Ishikawa (cell line): ENCODE results near the gene YWHAQ.

Source experiments
- CEBPB ChIP-seq: IDR thresholded peaks from 2 replicates; pipeline ENCODE4 v1.6.1; 2012
- EP300 ChIP-seq: IDR thresholded peaks from 2 replicates; pipeline ENCODE4 v1.6.1; 2012; ENCODE audit warnings: borderline replicate concordance
- TAF1 ChIP-seq: IDR thresholded peaks from 2 replicates; pipeline ENCODE4 v1.6.1; 2012; ENCODE audit warnings: low read depth, mild to moderate bottlenecking
- TF ChIP-seq, protein P1 (sequence below): IDR thresholded peaks from 2 replicates; pipeline ENCODE4 v1.6.1; 2012; ENCODE audit warnings: low read depth, mild to moderate bottlenecking
- TF ChIP-seq, protein P2 (sequence below): IDR thresholded peaks from 2 replicates; pipeline ENCODE4 v1.6.1; 2012

DNA sequence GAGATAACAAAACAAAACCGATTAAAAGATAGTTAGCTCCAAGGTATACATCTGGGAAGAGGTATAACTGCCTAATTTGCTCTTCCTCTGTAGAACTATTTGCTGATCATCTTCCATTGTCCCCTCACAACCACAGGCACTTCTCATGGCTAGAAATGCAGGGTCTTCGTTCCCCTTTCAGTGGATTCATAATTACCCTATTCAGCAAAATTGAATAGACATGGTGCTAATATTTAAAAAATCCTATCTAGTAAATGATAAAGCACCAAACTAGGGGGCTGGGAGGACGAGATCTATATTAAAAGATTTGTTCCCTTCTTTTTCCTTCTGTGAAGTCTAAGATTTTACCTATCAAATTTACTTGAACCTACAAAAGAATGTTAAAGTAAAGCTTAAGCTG is 44.3 kb downstream of the YWHAQ start:
- TF ChIP-seq, protein P1, sequence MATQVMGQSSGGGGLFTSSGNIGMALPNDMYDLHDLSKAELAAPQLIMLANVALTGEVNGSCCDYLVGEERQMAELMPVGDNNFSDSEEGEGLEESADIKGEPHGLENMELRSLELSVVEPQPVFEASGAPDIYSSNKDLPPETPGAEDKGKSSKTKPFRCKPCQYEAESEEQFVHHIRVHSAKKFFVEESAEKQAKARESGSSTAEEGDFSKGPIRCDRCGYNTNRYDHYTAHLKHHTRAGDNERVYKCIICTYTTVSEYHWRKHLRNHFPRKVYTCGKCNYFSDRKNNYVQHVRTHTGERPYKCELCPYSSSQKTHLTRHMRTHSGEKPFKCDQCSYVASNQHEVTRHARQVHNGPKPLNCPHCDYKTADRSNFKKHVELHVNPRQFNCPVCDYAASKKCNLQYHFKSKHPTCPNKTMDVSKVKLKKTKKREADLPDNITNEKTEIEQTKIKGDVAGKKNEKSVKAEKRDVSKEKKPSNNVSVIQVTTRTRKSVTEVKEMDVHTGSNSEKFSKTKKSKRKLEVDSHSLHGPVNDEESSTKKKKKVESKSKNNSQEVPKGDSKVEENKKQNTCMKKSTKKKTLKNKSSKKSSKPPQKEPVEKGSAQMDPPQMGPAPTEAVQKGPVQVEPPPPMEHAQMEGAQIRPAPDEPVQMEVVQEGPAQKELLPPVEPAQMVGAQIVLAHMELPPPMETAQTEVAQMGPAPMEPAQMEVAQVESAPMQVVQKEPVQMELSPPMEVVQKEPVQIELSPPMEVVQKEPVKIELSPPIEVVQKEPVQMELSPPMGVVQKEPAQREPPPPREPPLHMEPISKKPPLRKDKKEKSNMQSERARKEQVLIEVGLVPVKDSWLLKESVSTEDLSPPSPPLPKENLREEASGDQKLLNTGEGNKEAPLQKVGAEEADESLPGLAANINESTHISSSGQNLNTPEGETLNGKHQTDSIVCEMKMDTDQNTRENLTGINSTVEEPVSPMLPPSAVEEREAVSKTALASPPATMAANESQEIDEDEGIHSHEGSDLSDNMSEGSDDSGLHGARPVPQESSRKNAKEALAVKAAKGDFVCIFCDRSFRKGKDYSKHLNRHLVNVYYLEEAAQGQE: no peak
- TF ChIP-seq TAF1 (no peak), EP300 (no peak), CEBPB (no peak)
- TF ChIP-seq, protein P2, sequence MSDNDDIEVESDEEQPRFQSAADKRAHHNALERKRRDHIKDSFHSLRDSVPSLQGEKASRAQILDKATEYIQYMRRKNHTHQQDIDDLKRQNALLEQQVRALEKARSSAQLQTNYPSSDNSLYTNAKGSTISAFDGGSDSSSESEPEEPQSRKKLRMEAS: no peak
